Measurements from ENCODE around the gene ATP9A. TPM values are rescaled to one million over a fixed set of nuclear protein-coding genes. Genes with fewer than 3 reads are reported as not detected.
A peak's percentile ranks its signal among the peaks of the same experiment; 100 is the strongest.

Gene ATP9A
- total and polyA plus RNA-seq, 2 of the 4 experiments (the other 2 are of a cell fraction), result 10.6 to 22.4 TPM

- no peak for TF ChIP-seq SMC3 (IDR thresholded peaks at IDR 0.05; ENCODE audit: low read depth, low read length)
- no peak for TF ChIP-seq POLR2A (IDR thresholded peaks at IDR 0.05; ENCODE audit: low read depth, low read length)
Observed at GRCh38 chr20:51565298-51566144, 202.7 kb downstream of the ATP9A start (continued).

GRCh38 chr20:51563486-51564332 lies 204.5 kb downstream of the ATP9A start:
- Histone ChIP-seq H3K4ac (ENCODE audit: low read depth, low read length) (no peak overlapping the region), H3K4me2 (ENCODE audit: low read depth, low read length) (peak overlapping the region; percentile 91), H2BK15ac (ENCODE audit: low read depth, low read length) (no peak overlapping the region; the same call in 2 of the 3 replicates), H2AK9ac (replicated peaks; ENCODE audit: low read depth, low read length, poor library complexity) (no peak overlapping the region), H2BK5ac (ENCODE audit: low read depth, low read length, poor library complexity, severe bottlenecking) (no peak overlapping the region), H4K20me1 (ENCODE audit: insufficient read depth, low read length) (peaks cover 7% of the 10 kb centered on the region; the same call in 1 of the 2 replicates), H3K9me1 (ENCODE audit: insufficient read depth, low read length) (peaks cover 4% of the 10 kb centered on the region), H3K27me3 (ENCODE audit: control insufficient read depth, insufficient read depth, low read length) (peaks cover 2% of the 10 kb centered on the region; the same call in 1 of the 2 replicates), H3K23ac (ENCODE audit: low read depth, low read length) (no peak overlapping the region), H3K9ac (ENCODE audit: low read depth, low read length) (no peak overlapping the region), H4K5ac (ENCODE audit: low read depth, low read length) (no peak overlapping the region), H4K8ac (ENCODE audit: low read depth in 2 of 2, low read length in 2 of 2) (no peak overlapping the region; a peak in 1 of 4 replicates), H4K91ac (ENCODE audit: insufficient read depth, low read depth, low read length) (no peak overlapping the region), H3K9me3 (ENCODE audit: control insufficient read depth, insufficient read depth, low read length) (no peaks in the 10 kb centered on the region), H3K4me3 (ENCODE audit: insufficient read depth, low read depth, low read length) (no peak overlapping the region), H2BK120ac (ENCODE audit: low read depth, low read length) (no peak overlapping the region), H3K14ac (replicated peaks; ENCODE audit: low read depth, low read length) (no peak overlapping the region), H3K56ac (ENCODE audit: extremely low read depth, insufficient read depth, low read length) (no peak overlapping the region), H2BK20ac (ENCODE audit: low read depth, low read length) (0 out of 2 replicates have a peak overlapping the region, but pooled peaks have one; percentile 9), H3K18ac (ENCODE audit: low read depth, low read length) (no peak overlapping the region), H3K36me3 (ENCODE audit: control insufficient read depth, insufficient read depth, low read length) (no peaks in the 10 kb centered on the region), H3K27ac (ENCODE audit: insufficient read depth, low read length) (no peak overlapping the region), H2AK5ac (ENCODE audit: low read depth, low read length) (0 out of 2 replicates have a peak overlapping the region, but pooled peaks have one; percentile 50), H3K4me1 (ENCODE audit: control insufficient read depth, insufficient read depth, low read length) (peaks cover 12% of the 10 kb centered on the region), H3K79me1 (ENCODE audit: low read depth in 1 of 2, low read length in 2 of 2) (peaks cover 7 to 12% of the 10 kb centered on the region in 2 experiments; a peak in 2 of 4 replicates), H2AFZ (replicated peaks; ENCODE audit: low read length, poor library complexity) (peak overlapping the region; percentile 63)
- DNase-seq (peak; percentile 86), ATAC-seq (ENCODE audit: low read depth) (peak; percentile 46)
- dilution Hi-C loops (cut with HindIII; ENCODE audit: low sequenced_read_pairs, unreplicated experiment), result no loop called here
- in situ Hi-C loops (cut with MboI; ENCODE audit: low sequenced_read_pairs), result no loop called here
- POLR2A ChIA-PET (ENCODE audit: unreplicated experiment), result no interaction called here
- BruUV-seq (replicated peaks), result no TSS peak
- WGBS, 2 experiments (ENCODE audit: extremely low coverage in 2 of 2, insufficient read length in 1 of 2), result 5% methylated on average over 9 of the region's 15 CpGs; no CpG with 5 or more reads in 1 of the 2 experiments
- intact Hi-C loops (cut with micrococcal nuclease), result loop anchor here (2.0 to 5.0 kb wide), 3 partner anchors 31 to 117 kb away; no protein-coding TSS in a partner anchor
- CTCF ChIA-PET, result interaction anchor here (0.6 to 0.7 kb wide), 3 partner anchors 35 to 530 kb away, joined by 3 read pairs; no protein-coding TSS in a partner anchor
- TF ChIP-seq USF2 (IDR thresholded peaks at IDR 0.05; ENCODE audit: low read depth, low read length) (no peak), ELK1 (IDR thresholded peaks at IDR 0.05; ENCODE audit: borderline replicate concordance, low read depth, low read length) (no peak), CTCF (conservative IDR thresholded peaks at IDR 0.05; ENCODE audit: low read depth, low read length) (0 out of 2 replicates have a peak, but pooled peaks have one; percentile 9), CHD1 (IDR thresholded peaks at IDR 0.05; ENCODE audit: low read depth, low read length) (no peak), MAZ (IDR thresholded peaks at IDR 0.05; ENCODE audit: borderline replicate concordance, low read depth, low read length) (no peak), CEBPB (IDR thresholded peaks at IDR 0.05; ENCODE audit: low read depth, low read length) (no peak), RAD21 (IDR thresholded peaks at IDR 0.05; ENCODE audit: low read length) (no peak)
